CD4-positive, alpha-beta T cell treated with Interleukin-2 at 100 ng/mL for 4 hours (primary cell): ENCODE results near the gene INCA1.

Experiments
- DNase-seq: peaks from one replicate; pipeline ENCODE4 v3.0.0-alpha.2; 2020; ENCODE audit warnings: low spot score

INCA1 gene

DNA sequence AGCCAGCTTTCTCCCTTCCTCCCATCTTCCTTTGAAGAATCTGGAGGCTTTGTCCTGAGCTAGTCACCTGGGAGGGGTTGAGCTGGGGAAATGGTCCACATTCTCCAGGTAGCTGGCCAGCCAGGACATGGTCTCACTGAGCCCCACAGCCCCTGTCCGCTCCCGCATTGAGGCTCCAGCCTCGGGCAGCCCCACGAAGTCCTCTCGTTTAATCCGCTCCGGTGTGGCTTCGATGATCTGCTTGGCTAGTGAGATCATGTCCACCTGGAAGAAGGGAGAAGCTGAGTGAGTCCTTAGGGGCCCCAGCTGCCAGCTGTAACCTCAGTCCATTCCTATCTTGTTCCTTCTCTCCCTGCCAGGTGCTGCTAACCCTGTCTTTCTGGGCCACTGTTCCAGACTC, 27.0 kb downstream of the INCA1 start:
- DNase-seq, result no peak

DNA sequence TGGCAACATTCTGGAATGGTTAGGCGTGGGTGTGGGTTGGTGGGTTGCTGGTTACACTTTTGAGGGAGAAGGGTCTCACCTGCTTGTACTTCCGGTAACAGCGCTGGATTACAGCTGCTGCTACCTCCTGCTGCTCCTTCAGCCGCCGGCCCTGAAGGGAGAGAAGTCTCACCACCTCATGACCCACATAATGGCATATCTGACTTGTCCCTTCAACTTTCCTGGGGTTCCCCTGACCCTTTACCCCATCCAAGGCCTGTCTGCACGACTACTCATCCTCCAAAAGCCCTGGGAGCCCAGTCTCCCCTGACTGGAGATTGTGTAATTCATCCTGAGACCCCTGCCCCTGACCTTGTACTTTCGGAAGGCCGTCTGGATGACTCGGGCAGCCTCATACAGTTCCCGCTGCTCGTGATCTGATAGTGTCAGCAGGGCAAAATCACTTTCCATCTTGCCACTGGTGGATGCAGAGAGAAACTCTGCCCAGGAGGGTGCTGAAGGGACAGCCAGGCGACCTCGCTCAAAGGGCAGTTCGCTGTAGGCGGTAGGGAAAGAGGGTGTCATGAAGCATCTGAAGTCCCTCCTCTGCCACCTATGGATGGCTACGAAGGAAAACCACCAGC, 27.7 kb downstream of the INCA1 start:
- no peak for DNase-seq

- peak; percentile 43 for DNase-seq
Measured at GRCh38 chr17:4969047-4969550, 28.2 kb downstream of the INCA1 start.

- DNase-seq, result no peak
Measured at GRCh38 chr17:4968486-4969046, 28.8 kb downstream of the INCA1 start.

DNA sequence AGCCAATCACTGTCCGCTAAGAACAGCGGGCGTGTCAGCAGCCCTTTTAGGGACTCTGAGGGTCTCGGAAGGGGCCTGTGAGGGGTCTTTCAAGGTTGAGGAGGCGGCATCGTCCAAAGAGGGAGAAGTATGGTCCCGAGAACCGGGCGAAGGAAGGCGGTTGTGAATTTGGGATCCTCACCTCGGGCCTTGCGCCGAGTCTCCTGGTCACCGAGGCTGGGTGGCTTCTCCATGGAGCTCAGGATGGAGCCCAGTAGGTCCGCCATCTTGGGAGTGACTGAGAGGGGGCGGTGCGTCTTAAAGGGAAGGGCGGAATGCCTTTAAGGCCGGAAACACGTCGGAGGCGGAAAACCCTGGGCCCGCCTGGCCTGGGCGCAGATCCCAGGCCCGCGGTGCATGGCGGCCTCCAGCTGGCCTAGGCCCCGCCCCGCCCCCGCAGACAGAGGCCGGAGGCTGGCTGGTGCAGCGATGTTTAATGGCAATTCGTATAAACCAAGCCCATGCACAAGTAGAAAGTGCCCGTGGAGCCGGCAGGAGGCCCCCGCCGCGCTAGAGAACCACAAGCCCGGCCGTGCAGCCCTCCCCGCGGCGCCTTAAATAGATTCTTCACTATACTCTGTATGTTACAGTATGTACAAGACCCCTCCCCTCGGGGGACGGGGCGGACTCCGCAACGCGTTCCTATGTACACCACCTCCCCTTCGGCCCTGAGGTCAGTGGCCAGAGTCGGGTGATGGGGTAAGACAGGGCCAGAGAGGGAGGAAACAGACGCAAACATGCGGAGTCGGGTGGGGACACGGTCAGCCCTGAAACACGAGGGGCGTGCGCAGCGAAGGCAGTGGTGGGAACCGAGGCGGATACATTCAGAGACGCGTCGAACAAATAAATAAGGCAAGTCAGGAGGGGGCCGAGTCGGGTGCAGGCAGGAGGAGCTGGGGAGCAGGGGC, 29.5 kb downstream of the INCA1 start, which contains the start of gene SPAG7:
Gene SPAG7, minus strand, starts transcription at position 279 of the 947 bp plus-strand sequence. Its CDS starts 13 bp downstream, at position 266.
- peak; percentile 96 for DNase-seq

DNA sequence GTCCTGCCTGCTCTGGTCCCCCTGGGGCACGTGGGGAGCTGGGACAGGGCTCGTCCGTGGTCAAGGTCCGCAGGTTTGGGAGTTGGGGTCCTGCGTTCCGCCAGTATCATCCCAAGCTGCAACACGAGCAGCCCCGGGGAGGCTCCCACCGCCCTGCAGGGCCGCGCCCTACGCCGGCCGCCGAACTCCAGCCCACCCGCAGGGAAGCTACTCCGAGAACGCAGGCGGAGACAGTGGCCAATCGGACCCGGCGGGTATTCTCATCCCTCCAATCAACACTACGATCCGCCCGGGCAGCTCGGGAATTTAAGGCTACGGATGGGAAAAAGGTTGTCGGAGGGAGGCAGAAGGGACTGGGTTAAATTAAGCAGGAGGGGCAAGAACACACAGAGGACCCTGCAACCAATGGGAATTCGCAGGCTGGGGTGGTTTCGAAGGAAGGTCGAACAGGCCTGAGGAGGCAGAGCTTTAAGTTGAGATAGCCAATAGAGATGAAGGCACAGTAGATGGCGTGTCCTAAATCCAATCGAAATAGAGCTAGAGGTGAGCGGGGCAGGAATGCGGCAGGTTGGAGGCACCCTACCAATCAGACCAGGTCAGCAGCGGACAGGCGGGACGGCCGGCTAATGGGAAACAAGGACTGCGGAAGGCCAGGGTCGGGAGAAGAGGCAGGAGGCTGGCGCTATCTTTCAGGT, 30.3 kb downstream of the INCA1 start:
- peak; percentile 99 for DNase-seq

DNA sequence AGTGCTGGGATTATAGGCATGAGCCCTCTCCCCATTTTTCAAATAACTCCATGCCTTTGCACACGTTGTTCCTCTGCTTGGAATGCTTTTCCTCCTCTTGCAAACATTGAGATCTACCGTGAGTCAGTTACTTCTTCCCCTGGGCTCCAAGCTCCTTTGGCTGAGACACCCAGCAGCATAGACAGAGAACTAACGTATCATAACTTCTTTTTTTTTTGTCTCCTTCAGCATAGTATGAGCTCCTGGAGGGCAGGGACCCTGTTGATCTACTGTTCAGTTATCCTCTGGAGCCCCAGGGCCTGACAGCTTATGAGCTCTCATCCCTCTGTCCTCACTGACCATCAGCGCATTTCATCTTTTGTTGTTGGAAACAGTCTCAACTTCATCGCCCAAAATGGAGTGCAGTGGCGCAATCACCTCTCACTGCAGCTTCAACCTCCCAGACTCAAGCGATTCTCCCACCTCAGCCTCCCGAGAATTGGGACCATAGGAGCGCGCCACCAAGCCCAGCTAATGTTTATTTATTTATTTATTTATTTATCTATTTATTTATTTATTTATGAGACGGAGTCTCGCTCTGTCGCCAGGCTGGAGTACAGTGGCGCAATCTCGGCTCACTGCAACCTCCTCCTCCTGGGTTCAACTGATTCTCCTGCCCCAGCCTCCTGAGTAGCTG, 31.9 kb downstream of the INCA1 start:
- DNase-seq, result no peak

- no peak for DNase-seq
Measured at GRCh38 chr17:4960279-4960922, 36.9 kb downstream of the INCA1 start.

DNA sequence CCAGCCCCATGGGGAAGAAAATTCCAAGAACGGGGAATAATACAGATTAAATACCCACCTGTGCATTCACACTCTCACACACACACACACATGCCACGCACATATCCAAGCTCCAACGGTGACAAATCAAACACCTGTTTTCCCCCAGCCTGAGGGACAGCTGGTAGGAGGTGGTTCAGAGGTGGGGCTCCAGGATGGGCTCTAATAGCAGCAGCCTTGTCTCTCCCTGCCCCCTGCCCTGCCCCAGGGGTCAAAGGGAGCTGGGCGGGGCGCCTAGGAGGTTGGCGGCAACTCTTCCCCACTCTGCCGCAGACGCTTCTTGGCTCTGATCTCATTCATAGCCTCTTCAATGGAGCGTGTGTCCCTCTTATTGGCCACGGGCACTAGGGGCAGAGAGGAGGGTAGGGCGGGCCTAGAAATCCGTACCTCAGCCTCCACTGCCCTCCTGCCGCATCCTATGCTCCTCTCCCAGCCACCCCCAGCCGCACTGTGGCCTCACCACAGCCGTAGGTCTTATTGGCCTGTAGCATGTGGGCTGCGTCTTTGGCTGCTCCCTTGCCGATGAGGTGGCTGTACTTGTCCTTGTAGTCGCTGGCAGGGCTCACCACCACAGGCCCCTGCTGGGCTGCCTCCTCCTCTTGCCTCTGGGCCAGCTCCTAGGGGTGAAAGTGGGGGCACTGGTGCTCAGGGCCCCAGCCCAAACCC, 37.9 kb downstream of the INCA1 start:
- no peak for DNase-seq

GRCh38 chr17:4958102-4958501, 39.2 kb downstream of the INCA1 start:
- no peak for DNase-seq

DNA sequence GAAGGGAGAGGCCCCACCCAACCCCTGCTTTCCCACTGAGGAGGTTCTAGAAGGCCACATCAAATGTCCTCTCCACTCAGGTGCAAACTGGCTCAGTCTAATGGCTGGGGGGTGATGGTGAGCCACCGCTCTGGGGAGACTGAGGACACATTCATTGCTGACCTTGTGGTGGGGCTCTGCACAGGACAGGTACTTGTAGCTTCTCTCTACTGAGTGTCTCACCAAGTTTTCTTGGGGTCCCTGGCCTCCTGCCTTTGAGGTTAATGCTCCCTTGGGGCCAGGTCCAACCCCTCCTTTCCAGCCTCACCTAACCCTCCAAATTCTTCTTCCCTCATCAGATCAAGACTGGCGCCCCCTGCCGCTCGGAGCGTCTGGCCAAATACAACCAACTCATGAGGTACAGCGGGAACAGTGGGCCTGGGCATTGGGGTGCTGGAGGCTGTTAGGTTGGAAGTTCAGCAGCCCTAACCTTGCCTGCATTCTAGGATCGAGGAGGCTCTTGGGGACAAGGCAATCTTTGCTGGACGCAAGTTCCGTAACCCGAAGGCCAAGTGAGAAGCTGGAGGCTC, 40.7 kb downstream of the INCA1 start:
- peak; percentile 44 for DNase-seq

GRCh38 chr17:4955091-4955490, 42.2 kb downstream of the INCA1 start:
- no peak for DNase-seq

DNA sequence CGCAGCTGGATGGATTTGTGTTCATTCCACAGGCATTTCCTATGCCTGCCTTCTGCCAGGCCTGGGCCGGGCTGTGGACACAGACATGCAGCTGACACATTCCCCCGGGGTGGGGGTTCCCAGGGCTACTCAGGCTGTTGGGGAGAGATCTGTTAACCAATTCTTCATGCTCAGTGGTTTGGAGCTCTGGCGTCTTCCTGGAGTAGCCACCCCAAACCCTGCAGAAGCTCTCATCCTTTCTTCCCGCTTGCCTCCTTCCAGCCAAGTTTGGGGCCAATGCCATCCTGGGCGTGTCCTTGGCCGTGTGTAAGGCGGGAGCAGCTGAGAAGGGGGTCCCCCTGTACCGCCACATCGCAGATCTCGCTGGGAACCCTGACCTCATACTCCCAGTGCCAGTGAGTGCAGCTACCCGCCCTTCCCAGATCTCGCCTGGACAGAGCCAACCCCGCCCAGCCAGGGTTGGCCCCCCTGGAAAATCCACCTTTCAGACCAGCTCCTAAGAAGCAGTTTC, 43.8 kb downstream of the INCA1 start:
- no peak for DNase-seq

- no peak for DNase-seq
Measured at GRCh38 chr17:4951486-4951885, 45.8 kb downstream of the INCA1 start.

DNA sequence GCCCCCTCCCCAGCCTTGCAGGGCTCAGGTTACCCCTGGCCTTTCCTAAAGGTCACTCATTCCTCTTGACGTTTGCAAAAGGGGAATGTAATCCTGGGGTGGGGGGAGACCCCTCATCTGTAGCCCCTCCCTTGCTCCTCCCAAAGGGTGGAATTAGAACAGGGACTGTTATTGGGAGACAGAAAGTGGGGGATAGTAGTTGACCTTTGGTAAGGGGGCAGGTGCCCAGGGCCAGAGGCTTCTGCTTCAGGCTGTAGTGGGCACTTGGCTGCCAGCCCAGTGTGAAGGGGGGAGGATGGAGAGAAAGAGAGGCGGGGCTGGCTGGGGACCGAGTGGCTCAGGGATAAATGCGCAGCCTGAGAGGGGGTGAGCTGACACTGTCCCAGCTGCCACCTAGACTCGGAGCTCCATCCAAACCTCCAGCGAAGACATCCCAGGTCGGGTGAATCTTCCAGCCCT, 46.5 kb downstream of the INCA1 start, which contains the start of gene ENO3:
Gene ENO3, plus strand, starts transcription at position 374 of the 459 bp plus-strand sequence. CDS start 711 bp downstream, outside the sequence.
- no peak for DNase-seq

DNA sequence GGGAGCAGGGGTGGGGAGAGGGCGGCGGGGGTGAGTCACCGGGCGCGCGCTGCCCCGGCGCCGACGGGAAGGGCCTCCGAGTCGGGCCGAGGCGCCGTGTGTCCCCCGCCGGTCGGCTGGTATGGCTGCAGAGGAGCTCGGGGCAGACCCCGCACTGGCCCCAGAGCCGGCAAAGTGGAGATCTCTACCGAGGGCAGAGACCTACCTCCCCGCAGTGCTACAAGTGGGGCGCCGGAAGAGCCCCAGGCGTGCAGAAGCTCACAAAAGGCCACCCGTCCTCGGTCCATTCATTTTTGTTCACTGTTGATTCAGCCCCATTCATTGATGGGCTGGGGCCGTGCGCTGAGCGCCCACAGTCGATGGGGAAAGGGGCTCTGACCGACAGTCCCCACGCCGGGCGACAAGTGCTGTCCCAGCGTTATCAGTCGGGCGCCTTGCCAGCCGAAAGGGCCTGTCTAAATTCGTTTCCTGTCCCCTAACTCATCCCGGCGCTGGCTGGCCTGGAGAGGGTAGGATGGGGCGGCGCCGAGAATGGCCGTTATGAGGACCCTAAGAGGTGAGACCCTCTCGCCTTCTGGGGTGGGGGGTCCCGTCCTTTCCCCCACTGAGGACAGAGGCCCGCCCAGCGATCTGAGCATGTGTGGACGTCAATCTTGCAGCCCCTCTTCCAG, 47.1 kb downstream of the INCA1 start:
- DNase-seq, result no peak

GRCh38 chr17:4949321-4950074, 47.8 kb downstream of the INCA1 start:
- DNase-seq, result peak; percentile 88

DNA sequence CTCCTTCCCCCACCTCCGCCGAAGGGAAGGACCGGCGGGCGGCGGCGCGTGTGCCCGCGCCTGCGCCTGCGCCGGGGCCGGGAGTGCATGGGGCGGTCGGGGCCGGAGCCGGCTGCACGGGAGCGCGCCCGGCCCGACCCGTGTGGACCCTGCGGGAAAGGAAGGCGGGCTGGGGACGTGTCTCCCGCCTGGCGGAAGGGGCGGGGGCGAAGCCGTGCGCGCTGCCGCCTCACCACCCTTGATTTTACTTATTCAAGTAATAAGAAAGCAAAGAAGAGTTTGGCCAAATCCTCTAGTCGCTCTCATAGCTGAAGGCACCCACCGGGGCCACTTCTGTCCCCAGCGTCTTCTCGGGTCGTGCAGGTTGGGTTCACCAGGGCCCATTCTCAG, 48.4 kb downstream of the INCA1 start:
- DNase-seq, result peak; percentile 71
